IPS-18a (cell line): ENCODE results near the gene PCDHB6.
A peak's percentile ranks its signal among the peaks of the same experiment; 100 is the strongest.
"Not testable (repeated sequence)": the region's sequence is repeated elsewhere in the genome, so short reads cannot be mapped to it uniquely, and the experiment has no call there.

Experiments
- H3K27ac ChIP-seq: one replicate; pipeline ENCODE4 v1.5.1; 2013; ENCODE audit warnings: low read length
- H3K27me3 ChIP-seq: one replicate; pipeline ENCODE4 v1.6.1; 2013; ENCODE audit warnings: mild to moderate bottlenecking, low read length; ENCODE audit not compliant: control insufficient read depth, insufficient read depth
- H3K36me3 ChIP-seq: one replicate; pipeline ENCODE4 v1.6.1; 2013; ENCODE audit warnings: low read depth, low read length; ENCODE audit not compliant: control insufficient read depth
- H3K4me1 ChIP-seq: one replicate; pipeline ENCODE4 v1.6.1; 2013; ENCODE audit warnings: low read depth, low read length; ENCODE audit not compliant: control insufficient read depth
- H3K4me3 ChIP-seq: one replicate; pipeline ENCODE4 v1.5.1; 2013; ENCODE audit warnings: low read length
- H3K9ac ChIP-seq: one replicate; pipeline ENCODE4 v1.6.1; 2013; ENCODE audit warnings: mild to moderate bottlenecking, low read length, moderate library complexity
- H3K9me3 ChIP-seq: one replicate; pipeline ENCODE4 v1.6.1; 2013; ENCODE audit warnings: low read depth, low read length; ENCODE audit not compliant: control insufficient read depth

PCDHB6 gene

DNA sequence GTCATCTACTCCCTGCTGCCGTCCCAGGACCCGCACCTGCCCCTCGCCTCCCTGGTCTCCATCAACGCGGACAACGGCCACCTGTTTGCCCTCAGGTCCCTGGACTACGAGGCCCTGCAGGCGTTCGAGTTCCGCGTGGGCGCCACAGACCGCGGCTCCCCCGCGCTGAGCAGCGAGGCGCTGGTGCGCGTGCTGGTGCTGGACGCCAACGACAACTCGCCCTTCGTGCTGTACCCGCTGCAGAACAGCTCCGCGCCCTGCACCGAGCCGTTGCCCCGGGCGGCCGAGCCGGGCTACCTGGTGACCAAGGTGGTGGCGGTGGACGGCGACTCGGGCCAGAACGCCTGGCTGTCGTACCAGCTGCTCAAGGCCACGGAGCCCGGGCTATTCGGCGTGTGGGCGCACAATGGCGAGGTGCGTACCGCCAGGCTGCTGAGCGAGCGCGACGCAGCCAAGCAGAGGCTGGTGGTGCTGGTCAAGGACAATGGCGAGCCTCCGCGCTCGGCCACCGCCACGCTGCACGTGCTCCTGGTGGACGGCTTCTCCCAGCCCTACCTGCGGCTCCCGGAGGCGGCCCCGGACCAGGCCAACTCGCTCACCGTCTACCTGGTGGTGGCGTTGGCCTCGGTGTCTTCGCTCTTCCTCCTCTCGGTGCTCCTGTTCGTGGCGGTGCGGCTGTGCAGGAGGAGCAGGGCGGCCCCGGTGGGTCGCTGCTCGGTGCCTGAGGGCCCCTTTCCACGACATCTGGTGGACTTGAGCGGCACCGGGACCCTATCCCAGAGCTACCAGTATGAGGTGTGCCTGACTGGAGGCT lies 24.6 kb downstream of the PCDHB6 start:
- H3K4me3 ChIP-seq, H3K9ac ChIP-seq, H3K27me3 ChIP-seq, H3K36me3 ChIP-seq, H3K4me1 ChIP-seq, H3K27ac ChIP-seq: not testable (repeated sequence)
- H3K9me3 ChIP-seq = peaks cover 15% of the 10 kb centered on the region

DNA sequence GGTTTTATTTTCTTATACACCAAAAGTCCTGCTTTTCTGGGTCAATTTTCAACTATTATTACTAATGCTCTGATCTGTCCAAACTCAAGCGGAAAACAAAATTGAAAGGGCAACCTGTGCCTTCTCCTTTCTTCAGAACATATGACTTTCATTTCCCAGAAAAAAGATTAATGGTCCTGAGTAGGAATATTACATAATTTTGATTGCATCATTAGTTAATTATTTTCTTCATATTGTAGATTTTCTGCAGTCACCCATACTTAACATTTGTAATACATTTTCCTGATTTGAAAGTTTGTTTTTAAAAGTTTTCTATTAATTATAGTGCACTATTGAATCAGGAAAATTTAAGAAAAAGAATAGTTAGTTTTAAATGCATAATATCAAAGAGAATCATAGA lies 26.1 kb downstream of the PCDHB6 start:
- Histone ChIP-seq H3K9ac (no peak overlapping the region), H3K4me1 (no peaks in the 10 kb centered on the region), H3K4me3 (no peak overlapping the region), H3K36me3 (no peaks in the 10 kb centered on the region), H3K27me3 (no peaks in the 10 kb centered on the region), H3K9me3 (peaks cover 15% of the 10 kb centered on the region), H3K27ac (no peak overlapping the region)

DNA sequence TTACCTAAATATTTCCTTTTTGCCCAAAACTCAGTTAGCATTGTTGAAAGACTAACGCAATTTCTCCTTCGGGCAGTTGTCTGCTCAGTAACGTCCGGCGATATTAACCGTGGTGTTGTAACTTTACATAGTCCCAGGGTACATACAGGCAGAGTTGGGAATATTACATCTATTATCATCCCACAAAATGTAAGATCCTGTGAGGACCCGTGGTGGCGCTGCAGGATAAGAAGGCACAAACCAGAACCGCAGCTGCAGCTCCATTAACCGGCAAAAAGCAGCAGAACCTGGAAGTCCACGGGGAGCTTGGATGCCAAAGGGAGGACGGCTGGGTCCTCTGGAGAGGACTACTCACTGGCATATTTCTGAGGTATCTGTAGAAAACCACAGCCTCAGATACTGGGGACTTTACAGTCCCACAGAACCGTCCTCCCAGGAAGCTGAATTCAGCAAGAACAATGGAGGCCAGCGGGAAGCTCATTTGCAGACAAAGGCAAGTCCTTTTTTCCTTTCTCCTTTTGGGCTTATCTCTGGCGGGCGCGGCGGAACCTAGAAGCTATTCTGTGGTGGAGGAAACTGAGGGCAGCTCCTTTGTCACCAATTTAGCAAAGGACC lies 27.8 kb downstream of the PCDHB6 start, which contains the start of gene PCDHB8:
TSS of gene PCDHB8 (plus strand) at position 214 of the 615 bp plus-strand sequence. CDS start at position 459, 245 bp downstream.
- not testable (repeated sequence) for H3K27ac ChIP-seq, H3K9ac ChIP-seq, H3K27me3 ChIP-seq, H3K4me1 ChIP-seq, H3K4me3 ChIP-seq, H3K36me3 ChIP-seq
- H3K9me3 ChIP-seq = peaks cover 15% of the 10 kb centered on the region

DNA sequence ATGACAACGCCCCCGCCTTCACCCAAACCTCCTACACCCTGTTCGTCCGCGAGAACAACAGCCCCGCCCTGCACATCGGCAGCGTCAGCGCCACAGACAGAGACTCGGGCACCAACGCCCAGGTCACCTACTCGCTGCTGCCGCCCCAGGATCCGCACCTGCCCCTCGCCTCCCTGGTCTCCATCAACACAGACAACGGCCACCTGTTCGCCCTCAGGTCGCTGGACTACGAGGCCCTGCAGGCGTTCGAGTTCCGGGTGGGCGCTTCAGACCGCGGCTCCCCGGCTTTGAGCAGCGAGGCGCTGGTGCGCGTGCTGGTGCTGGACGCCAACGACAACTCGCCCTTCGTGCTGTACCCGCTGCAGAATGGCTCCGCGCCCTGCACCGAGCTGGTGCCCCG lies 29.5 kb downstream of the PCDHB6 start:
- H3K4me3 ChIP-seq, H3K4me1 ChIP-seq, H3K27ac ChIP-seq, H3K36me3 ChIP-seq, H3K27me3 ChIP-seq, H3K9ac ChIP-seq: not testable (repeated sequence)
- peaks cover 15% of the 10 kb centered on the region for H3K9me3 ChIP-seq

DNA sequence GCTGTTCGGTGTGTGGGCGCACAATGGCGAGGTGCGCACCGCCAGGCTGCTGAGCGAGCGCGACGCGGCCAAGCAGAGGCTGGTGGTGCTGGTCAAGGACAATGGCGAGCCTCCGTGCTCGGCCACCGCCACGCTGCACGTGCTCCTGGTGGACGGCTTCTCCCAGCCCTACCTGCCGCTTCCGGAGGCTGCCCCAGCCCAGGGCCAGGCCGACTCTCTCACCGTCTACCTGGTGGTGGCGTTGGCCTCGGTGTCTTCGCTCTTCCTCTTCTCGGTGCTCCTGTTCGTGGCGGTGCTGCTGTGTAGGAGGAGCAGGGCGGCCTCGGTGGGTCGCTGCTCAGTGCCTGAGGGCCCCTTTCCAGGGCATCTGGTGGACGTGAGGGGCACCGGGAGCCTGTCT lies 30.0 kb downstream of the PCDHB6 start:
- H3K9ac ChIP-seq, H3K36me3 ChIP-seq, H3K27ac ChIP-seq, H3K4me1 ChIP-seq, H3K27me3 ChIP-seq, H3K4me3 ChIP-seq: not testable (repeated sequence)
- H3K9me3 ChIP-seq = peaks cover 15% of the 10 kb centered on the region

DNA sequence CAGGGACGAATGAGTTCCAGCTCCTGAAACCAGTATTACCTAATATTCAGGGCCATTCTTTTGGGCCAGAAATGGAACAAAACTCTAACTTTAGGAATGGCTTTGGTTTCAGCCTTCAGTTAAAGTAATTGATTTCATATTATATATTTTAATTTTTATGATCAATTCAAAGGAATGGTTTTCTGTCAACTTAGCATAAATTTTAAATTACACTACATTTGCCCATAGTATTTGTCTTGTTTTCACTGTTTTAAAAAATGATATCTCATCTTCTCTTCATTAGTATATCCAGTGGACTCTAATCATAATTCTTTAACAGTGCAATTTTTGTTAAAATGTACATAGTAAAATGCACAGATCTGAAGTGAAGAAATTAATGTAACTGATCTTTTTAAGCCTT lies 30.5 kb downstream of the PCDHB6 start:
- no peak overlapping the region for H3K27ac ChIP-seq
- no peaks in the 10 kb centered on the region for H3K36me3 ChIP-seq
- H3K9ac ChIP-seq = no peak overlapping the region
- no peaks in the 10 kb centered on the region for H3K27me3 ChIP-seq
- H3K9me3 ChIP-seq = peaks cover 15% of the 10 kb centered on the region
- no peak overlapping the region for H3K4me3 ChIP-seq
- H3K4me1 ChIP-seq = no peaks in the 10 kb centered on the region

DNA sequence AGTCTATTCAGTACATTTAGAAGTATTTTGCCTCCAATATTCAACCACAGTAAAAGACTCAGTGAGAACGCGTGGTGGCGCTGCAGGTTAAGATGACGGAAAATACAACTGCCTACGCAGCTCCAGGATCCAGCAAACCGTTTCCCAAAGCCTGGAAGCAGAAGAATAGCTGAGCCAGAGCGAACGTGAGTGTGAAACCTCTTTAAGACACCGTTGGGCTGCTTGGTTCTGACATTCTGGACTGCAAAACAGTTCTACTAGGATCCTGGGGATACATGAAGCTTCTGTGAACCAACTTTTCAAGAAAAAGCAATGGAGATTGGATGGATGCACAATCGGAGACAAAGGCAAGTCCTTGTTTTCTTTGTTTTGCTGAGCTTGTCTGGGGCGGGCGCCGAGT lies 32.4 kb downstream of the PCDHB6 start, which contains the start of gene PCDHB16:
TSS of gene PCDHB16 (plus strand) at position 140 of the 400 bp plus-strand sequence. CDS start at position 313, 173 bp downstream.
- no peaks in the 10 kb centered on the region for H3K27me3 ChIP-seq
- H3K9ac ChIP-seq = peak within 1 kb of the TSS; percentile 35
- peak within 1 kb of the TSS; percentile 49 for H3K4me3 ChIP-seq
- no peak within 1 kb of the TSS for H3K27ac ChIP-seq
- H3K9me3 ChIP-seq = peaks cover 5% of the 10 kb centered on the region
- no peaks in the 10 kb centered on the region for H3K36me3 ChIP-seq
- no peaks in the 10 kb centered on the region for H3K4me1 ChIP-seq

DNA sequence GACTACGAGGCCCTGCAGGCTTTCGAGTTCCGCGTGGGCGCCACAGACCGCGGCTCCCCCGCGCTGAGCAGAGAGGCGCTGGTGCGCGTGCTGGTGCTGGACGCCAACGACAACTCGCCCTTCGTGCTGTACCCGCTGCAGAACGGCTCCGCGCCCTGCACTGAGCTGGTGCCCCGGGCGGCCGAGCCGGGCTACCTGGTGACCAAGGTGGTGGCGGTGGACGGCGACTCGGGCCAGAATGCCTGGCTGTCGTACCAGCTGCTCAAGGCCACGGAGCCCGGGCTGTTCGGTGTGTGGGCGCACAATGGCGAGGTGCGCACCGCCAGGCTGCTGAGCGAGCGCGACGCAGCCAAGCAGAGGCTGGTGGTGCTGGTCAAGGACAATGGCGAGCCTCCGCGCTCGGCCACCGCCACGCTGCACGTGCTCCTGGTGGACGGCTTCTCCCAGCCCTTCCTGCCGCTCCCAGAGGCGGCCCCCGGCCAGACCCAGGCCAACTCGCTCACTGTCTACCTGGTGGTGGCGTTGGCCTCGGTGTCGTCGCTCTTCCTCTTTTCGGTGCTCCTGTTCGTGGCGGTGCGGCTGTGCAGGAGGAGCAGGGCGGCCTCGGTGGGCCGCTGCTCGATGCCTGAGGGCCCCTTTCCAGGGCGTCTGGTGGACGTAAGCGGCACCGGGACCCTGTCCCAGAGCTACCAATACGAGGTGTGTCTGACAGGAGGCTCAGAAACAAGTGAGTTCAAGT lies 34.4 kb downstream of the PCDHB6 start:
- H3K36me3 ChIP-seq, H3K9me3 ChIP-seq, H3K4me3 ChIP-seq, H3K27ac ChIP-seq, H3K9ac ChIP-seq, H3K27me3 ChIP-seq, H3K4me1 ChIP-seq: not testable (repeated sequence)

DNA sequence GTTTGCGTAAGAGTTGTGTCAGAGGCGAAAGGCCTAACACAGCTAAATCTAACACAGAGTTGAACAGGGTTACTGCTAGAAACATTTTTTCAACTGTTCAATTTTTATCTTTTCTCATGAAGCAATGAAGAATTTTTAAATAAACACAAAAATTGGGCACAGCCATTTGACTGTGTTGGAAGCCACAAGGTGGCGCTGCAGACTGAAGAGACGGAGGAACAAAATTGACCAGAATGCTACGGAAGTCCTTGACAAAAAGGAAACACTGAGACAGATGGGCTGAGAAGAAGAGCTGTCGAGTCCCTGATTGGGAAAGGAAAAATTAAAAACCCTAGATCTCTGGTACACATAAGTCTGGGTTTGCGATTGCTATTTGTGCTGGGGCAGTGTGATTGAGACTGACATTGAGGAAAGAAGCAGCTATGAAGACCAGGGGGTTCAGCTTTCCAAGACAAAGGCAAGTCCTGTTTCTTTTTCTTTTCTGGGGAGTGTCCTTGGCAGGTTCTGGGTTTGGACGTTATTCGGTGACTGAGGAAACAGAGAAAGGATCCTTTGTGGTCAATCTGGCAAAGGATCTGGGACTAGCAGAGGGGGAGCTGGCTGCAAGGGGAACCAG lies 37.1 kb downstream of the PCDHB6 start, which contains the start of gene PCDHB9:
TSS of gene PCDHB9 (plus strand) at position 265 of the 616 bp plus-strand sequence. CDS start at position 423, 158 bp downstream.
- Histone ChIP-seq H3K4me3 (peak within 1 kb of the TSS; percentile 30), H3K36me3 (no peaks in the 10 kb centered on the region), H3K27me3 (no peaks in the 10 kb centered on the region), H3K9me3 (peaks cover 3% of the 10 kb centered on the region), H3K27ac (no peak within 1 kb of the TSS), H3K9ac (no peak within 1 kb of the TSS), H3K4me1 (no peaks in the 10 kb centered on the region)

DNA sequence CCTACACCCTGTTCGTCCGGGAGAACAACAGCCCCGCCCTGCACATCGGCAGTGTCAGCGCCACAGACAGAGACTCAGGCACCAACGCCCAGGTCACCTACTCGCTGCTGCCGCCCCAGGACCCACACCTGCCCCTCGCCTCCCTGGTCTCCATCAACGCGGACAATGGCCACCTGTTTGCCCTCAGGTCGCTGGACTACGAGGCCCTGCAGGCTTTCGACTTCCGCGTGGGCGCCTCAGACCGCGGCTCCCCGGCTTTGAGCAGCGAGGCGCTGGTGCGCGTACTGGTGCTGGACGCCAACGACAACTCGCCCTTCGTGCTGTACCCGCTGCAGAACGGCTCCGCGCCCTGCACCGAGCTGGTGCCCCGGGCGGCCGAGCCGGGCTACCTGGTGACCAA lies 38.8 kb downstream of the PCDHB6 start:
- not testable (repeated sequence) for H3K9me3 ChIP-seq, H3K27me3 ChIP-seq, H3K4me3 ChIP-seq, H3K36me3 ChIP-seq, H3K27ac ChIP-seq, H3K4me1 ChIP-seq, H3K9ac ChIP-seq

DNA sequence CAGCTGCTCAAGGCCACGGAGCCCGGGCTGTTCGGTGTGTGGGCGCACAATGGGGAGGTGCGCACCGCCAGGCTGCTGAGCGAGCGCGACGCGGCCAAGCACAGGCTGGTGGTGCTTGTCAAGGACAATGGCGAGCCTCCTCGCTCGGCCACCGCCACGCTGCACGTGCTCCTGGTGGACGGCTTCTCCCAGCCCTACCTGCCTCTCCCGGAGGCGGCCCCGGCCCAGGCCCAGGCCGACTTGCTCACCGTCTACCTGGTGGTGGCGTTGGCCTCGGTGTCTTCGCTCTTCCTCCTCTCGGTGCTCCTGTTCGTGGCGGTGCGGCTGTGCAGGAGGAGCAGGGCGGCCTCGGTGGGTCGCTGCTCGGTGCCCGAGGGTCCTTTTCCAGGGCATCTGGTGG lies 39.3 kb downstream of the PCDHB6 start:
- not testable (repeated sequence) for H3K27ac ChIP-seq, H3K36me3 ChIP-seq, H3K27me3 ChIP-seq, H3K4me3 ChIP-seq, H3K4me1 ChIP-seq, H3K9ac ChIP-seq, H3K9me3 ChIP-seq
